ENCODE data around the gene ST6GALNAC2.
A peak's percentile ranks its signal among the peaks of the same experiment; 100 is the strongest.

ST6GALNAC2 gene

GRCh38 chr17:76597156-76598003, 11.7 kb upstream of the ST6GALNAC2 start:
- Histone ChIP-seq H3K4me1 (ENCODE audit: control insufficient read depth, insufficient read depth, low read length) (no peaks in the 10 kb centered on the region), H3K4me3 (ENCODE audit: low read depth, low read length) (no peak overlapping the region)

GRCh38 chr17:76594690-76595089, 9.0 kb upstream of the ST6GALNAC2 start:
- H3K4me3 ChIP-seq (ENCODE audit: low read depth, low read length): no peak overlapping the region
- H3K27me3 ChIP-seq (ENCODE audit: control insufficient read depth, insufficient read depth, low read length): peaks cover under 1% of the 10 kb centered on the region
- H3K36me3 ChIP-seq (ENCODE audit: control insufficient read depth, insufficient read depth, low read length): no peaks in the 10 kb centered on the region
- no peaks in the 10 kb centered on the region for H3K4me1 ChIP-seq (ENCODE audit: control insufficient read depth, insufficient read depth, low read length)
- no peak overlapping the region for H3K9ac ChIP-seq (ENCODE audit: low read depth, low read length)
- no peaks in the 10 kb centered on the region for H3K9me3 ChIP-seq (ENCODE audit: control insufficient read depth, insufficient read depth, low read length)

More at GRCh38 chr17:76597156-76598003, 11.7 kb upstream of the ST6GALNAC2 start:
- Histone ChIP-seq H3K9me3 (ENCODE audit: control insufficient read depth, insufficient read depth, low read length) (no peaks in the 10 kb centered on the region), H3K9ac (ENCODE audit: low read depth, low read length) (no peak overlapping the region), H3K36me3 (ENCODE audit: control insufficient read depth, insufficient read depth, low read length) (no peaks in the 10 kb centered on the region), H3K27me3 (ENCODE audit: control insufficient read depth, insufficient read depth, low read length) (no peaks in the 10 kb centered on the region)

- H3K9me3 ChIP-seq (ENCODE audit: control insufficient read depth, insufficient read depth, low read length): no peaks in the 10 kb centered on the region
- no peaks in the 10 kb centered on the region for H3K36me3 ChIP-seq (ENCODE audit: control insufficient read depth, insufficient read depth, low read length)
- H3K27me3 ChIP-seq (ENCODE audit: control insufficient read depth, insufficient read depth, low read length): peaks cover 3% of the 10 kb centered on the region
- H3K4me3 ChIP-seq (ENCODE audit: low read depth, low read length): no peak overlapping the region
- no peak overlapping the region for H3K9ac ChIP-seq (ENCODE audit: low read depth, low read length)
- H3K4me1 ChIP-seq (ENCODE audit: control insufficient read depth, insufficient read depth, low read length): no peaks in the 10 kb centered on the region
Measured at GRCh38 chr17:76593959-76594358, 8.3 kb upstream of the ST6GALNAC2 start.

GRCh38 chr17:76593384-76593826, 7.7 kb upstream of the ST6GALNAC2 start:
- no peaks in the 10 kb centered on the region for H3K36me3 ChIP-seq (ENCODE audit: control insufficient read depth, insufficient read depth, low read length)
- H3K9me3 ChIP-seq (ENCODE audit: control insufficient read depth, insufficient read depth, low read length): no peaks in the 10 kb centered on the region
- no peaks in the 10 kb centered on the region for H3K4me1 ChIP-seq (ENCODE audit: control insufficient read depth, insufficient read depth, low read length)
- no peak overlapping the region for H3K9ac ChIP-seq (ENCODE audit: low read depth, low read length)
- H3K27me3 ChIP-seq (ENCODE audit: control insufficient read depth, insufficient read depth, low read length): peaks cover 7% of the 10 kb centered on the region
- no peak overlapping the region for H3K4me3 ChIP-seq (ENCODE audit: low read depth, low read length)

GRCh38 chr17:76588182-76588581, 2.5 kb upstream of the ST6GALNAC2 start:
- no peak overlapping the region for H3K9ac ChIP-seq (ENCODE audit: low read depth, low read length)
- peaks cover 3% of the 10 kb centered on the region for H3K4me1 ChIP-seq (ENCODE audit: control insufficient read depth, insufficient read depth, low read length)
- peaks cover 50% of the 10 kb centered on the region for H3K27me3 ChIP-seq (ENCODE audit: control insufficient read depth, insufficient read depth, low read length)
- H3K36me3 ChIP-seq (ENCODE audit: control insufficient read depth, insufficient read depth, low read length): no peaks in the 10 kb centered on the region
- no peaks in the 10 kb centered on the region for H3K9me3 ChIP-seq (ENCODE audit: control insufficient read depth, insufficient read depth, low read length)
- H3K4me3 ChIP-seq (ENCODE audit: low read depth, low read length): no peak overlapping the region

- Histone ChIP-seq H3K27me3 (ENCODE audit: control insufficient read depth, insufficient read depth, low read length) (peaks cover 54% of the 10 kb centered on the region), H3K9ac (ENCODE audit: low read depth, low read length) (no peak overlapping the region), H3K36me3 (ENCODE audit: control insufficient read depth, insufficient read depth, low read length) (no peaks in the 10 kb centered on the region), H3K9me3 (ENCODE audit: control insufficient read depth, insufficient read depth, low read length) (no peaks in the 10 kb centered on the region), H3K4me1 (ENCODE audit: control insufficient read depth, insufficient read depth, low read length) (peaks cover 3% of the 10 kb centered on the region), H3K4me3 (ENCODE audit: low read depth, low read length) (peak overlapping the region; percentile 20)
Measured at GRCh38 chr17:76586741-76587487, 1.3 kb upstream of the ST6GALNAC2 start.

- H3K9me3 ChIP-seq (ENCODE audit: control insufficient read depth, insufficient read depth, low read length): no peaks in the 10 kb centered on the region
- no peak overlapping the region for H3K9ac ChIP-seq (ENCODE audit: low read depth, low read length)
- no peaks in the 10 kb centered on the region for H3K36me3 ChIP-seq (ENCODE audit: control insufficient read depth, insufficient read depth, low read length)
- peaks cover 6% of the 10 kb centered on the region for H3K4me1 ChIP-seq (ENCODE audit: control insufficient read depth, insufficient read depth, low read length)
- H3K4me3 ChIP-seq (ENCODE audit: low read depth, low read length): peak overlapping the region; percentile 63
- H3K27me3 ChIP-seq (ENCODE audit: control insufficient read depth, insufficient read depth, low read length): peaks cover 54% of the 10 kb centered on the region
Measured at GRCh38 chr17:76585033-76585648, 519 bp downstream of the ST6GALNAC2 start.

GRCh38 chr17:76584427-76585032, 1.1 kb downstream of the ST6GALNAC2 start:
- H3K36me3 ChIP-seq (ENCODE audit: control insufficient read depth, insufficient read depth, low read length): no peaks in the 10 kb centered on the region
- H3K27me3 ChIP-seq (ENCODE audit: control insufficient read depth, insufficient read depth, low read length): peaks cover 52% of the 10 kb centered on the region
- H3K9me3 ChIP-seq (ENCODE audit: control insufficient read depth, insufficient read depth, low read length): no peaks in the 10 kb centered on the region
- peak overlapping the region; percentile 63 for H3K4me3 ChIP-seq (ENCODE audit: low read depth, low read length)
- peaks cover 6% of the 10 kb centered on the region for H3K4me1 ChIP-seq (ENCODE audit: control insufficient read depth, insufficient read depth, low read length)
- H3K9ac ChIP-seq (ENCODE audit: low read depth, low read length): no peak overlapping the region

GRCh38 chr17:76582660-76583059, 3.0 kb downstream of the ST6GALNAC2 start:
- peaks cover 47% of the 10 kb centered on the region for H3K27me3 ChIP-seq (ENCODE audit: control insufficient read depth, insufficient read depth, low read length)
- no peaks in the 10 kb centered on the region for H3K36me3 ChIP-seq (ENCODE audit: control insufficient read depth, insufficient read depth, low read length)
- H3K9ac ChIP-seq (ENCODE audit: low read depth, low read length): no peak overlapping the region
- peaks cover 6% of the 10 kb centered on the region for H3K4me1 ChIP-seq (ENCODE audit: control insufficient read depth, insufficient read depth, low read length)
- H3K9me3 ChIP-seq (ENCODE audit: control insufficient read depth, insufficient read depth, low read length): no peaks in the 10 kb centered on the region
- H3K4me3 ChIP-seq (ENCODE audit: low read depth, low read length): no peak overlapping the region

GRCh38 chr17:76581515-76581914, 4.1 kb downstream of the ST6GALNAC2 start:
- Histone ChIP-seq H3K27me3 (ENCODE audit: control insufficient read depth, insufficient read depth, low read length) (peaks cover 37% of the 10 kb centered on the region), H3K9ac (ENCODE audit: low read depth, low read length) (no peak overlapping the region), H3K36me3 (ENCODE audit: control insufficient read depth, insufficient read depth, low read length) (no peaks in the 10 kb centered on the region), H3K4me1 (ENCODE audit: control insufficient read depth, insufficient read depth, low read length) (peaks cover 6% of the 10 kb centered on the region), H3K4me3 (ENCODE audit: low read depth, low read length) (no peak overlapping the region), H3K9me3 (ENCODE audit: control insufficient read depth, insufficient read depth, low read length) (no peaks in the 10 kb centered on the region)

- no peak overlapping the region for H3K9ac ChIP-seq (ENCODE audit: low read depth, low read length)
- no peaks in the 10 kb centered on the region for H3K36me3 ChIP-seq (ENCODE audit: control insufficient read depth, insufficient read depth, low read length)
- H3K4me1 ChIP-seq (ENCODE audit: control insufficient read depth, insufficient read depth, low read length): peaks cover 4% of the 10 kb centered on the region
- H3K9me3 ChIP-seq (ENCODE audit: control insufficient read depth, insufficient read depth, low read length): no peaks in the 10 kb centered on the region
- H3K4me3 ChIP-seq (ENCODE audit: low read depth, low read length): no peak overlapping the region
- peaks cover 21% of the 10 kb centered on the region for H3K27me3 ChIP-seq (ENCODE audit: control insufficient read depth, insufficient read depth, low read length)
Measured at GRCh38 chr17:76579281-76579680, 6.4 kb downstream of the ST6GALNAC2 start.

Measured in iPS-15b (cell line).